ENCODE results near the gene MBOAT2.

- TF ChIP-seq POLR2A (IDR thresholded peaks at IDR 0.05): no peak
- TF ChIP-seq CTCF (IDR thresholded peaks at IDR 0.05): no peak
These were observed 13.9 kb downstream of the MBOAT2 start for GRCh38 chr2:8989536-8990079.
